H1 (cell line): ENCODE data around the gene P2RY14. TPM values are rescaled to one million over a fixed set of nuclear protein-coding genes. Genes with fewer than 3 reads are reported as not detected.

ENCODE experiments used
- CTCF ChIA-PET: fragments of 300-600 bp; sonication (Branson Sonifier 250); formaldehyde crosslinking; loops from one replicate; lab custom pipeline; 2021; ENCODE audit not compliant: partially characterized antibody; lab: Charles Lee
- POLR2A ChIA-PET: fragments of 300-600 bp; sonication (Branson Sonifier 250); formaldehyde crosslinking; loops from one replicate; lab custom pipeline; 2021; ENCODE audit warnings: inconsistent platforms; ENCODE audit not compliant: partially characterized antibody; lab: Charles Lee
- DNase-seq, 2 experiments: peaks; one replicate each; pipeline versions ENCODE4 v3.0.0 to v3.0.0-alpha.2; 2010 to 2022; ENCODE audit warnings: low spot score in 2 of 2, low read depth in 1 of 2, mixed read lengths in 1 of 2
- FAIRE-seq: peaks from 2 replicates; lab custom pipeline; 2011; peaks lifted over from hg19 to GRCh38; lab: Jason Lieb, UNC
- H2AFZ ChIP-seq: 2 replicates; pipeline ENCODE4 v1.8.1; 2012; ENCODE audit warnings: low read length, inconsistent platforms
- H2AK5ac ChIP-seq: 2 replicates; pipeline ENCODE4 v1.6.1; 2013; ENCODE audit warnings: low read depth, low read length
- H2BK120ac ChIP-seq: replicated peaks from 2 replicates; pipeline ENCODE3; 2013; ENCODE audit warnings: low read depth, low read length, inconsistent platforms
- H2BK12ac ChIP-seq: 2 replicates; pipeline ENCODE4 v1.6.1; 2013; ENCODE audit warnings: low read depth, low read length
- H2BK15ac ChIP-seq: 2 replicates; pipeline ENCODE4 v1.6.1; 2013; ENCODE audit warnings: low read length
- H2BK20ac ChIP-seq: 2 replicates; pipeline ENCODE4 v1.6.1; 2013; ENCODE audit warnings: low read length
- H2BK5ac ChIP-seq: 2 replicates; pipeline ENCODE4 v1.6.1; 2013; ENCODE audit warnings: low read depth, low read length
- H3K14ac ChIP-seq: 2 replicates; pipeline ENCODE4 v1.6.1; 2013; ENCODE audit warnings: inconsistent platforms; ENCODE audit not compliant: insufficient read length
- H3K18ac ChIP-seq: 2 replicates; pipeline ENCODE4 v1.6.1; 2013; ENCODE audit warnings: low read length; ENCODE audit errors: extremely low read depth
- H3K23ac ChIP-seq: 2 replicates; pipeline ENCODE4 v1.6.1; 2013; ENCODE audit warnings: inconsistent platforms; ENCODE audit not compliant: insufficient read length
- H3K23me2 ChIP-seq: 2 replicates; pipeline ENCODE4 v1.6.1; 2013; ENCODE audit warnings: low read depth, low read length
- H3K27ac ChIP-seq: 2 replicates; pipeline ENCODE4 v1.6.1; 2011; ENCODE audit warnings: low read depth, low read length, inconsistent platforms
- H3K27me3 ChIP-seq, 4 experiments: replicated peaks in 1 of 4; 1 replicate in 1 of 4; 2 replicates in 3 of 4; pipeline versions ENCODE4 v1.6.1 to v1.8.1; 2011 to 2013; ENCODE audit warnings: low read length in 3 of 4, mild to moderate bottlenecking in 3 of 4, inconsistent platforms in 2 of 4, mixed read lengths in 2 of 4, moderate library complexity in 1 of 4; ENCODE audit not compliant: control insufficient read depth in 3 of 4, insufficient read depth in 3 of 4; ENCODE audit errors: extremely low read depth in 1 of 4
- H3K36me3 ChIP-seq, 4 experiments: 2 replicates each; pipeline versions ENCODE4 v1.6.1 to v1.8.1; 2011 to 2013; ENCODE audit warnings: mild to moderate bottlenecking in 4 of 4, low read length in 3 of 4, moderate library complexity in 2 of 4, control low read depth in 1 of 4, inconsistent platforms in 1 of 4; ENCODE audit not compliant: insufficient read depth in 4 of 4, control insufficient read depth in 2 of 4
- H3K4ac ChIP-seq: replicated peaks from 2 replicates; pipeline ENCODE3; 2013; ENCODE audit warnings: low read length, low read depth, mixed read lengths, inconsistent platforms; ENCODE audit not compliant: insufficient read length
- H3K4me1 ChIP-seq, 4 experiments: replicated peaks in 1 of 4; 1 replicate in 1 of 4; 2 replicates in 3 of 4; pipeline versions ENCODE4 v1.6.1 to v1.8.1; 2011 to 2013; ENCODE audit warnings: low read length in 3 of 4, inconsistent platforms in 2 of 4, mixed read lengths in 1 of 4; ENCODE audit not compliant: insufficient read depth in 4 of 4, control insufficient read depth in 3 of 4
- H3K4me2 ChIP-seq, 2 experiments: 2 replicates each; pipeline versions ENCODE4 v1.6.1 to v1.8.1; 2011 to 2013; ENCODE audit warnings: low read depth in 2 of 2, low read length in 2 of 2, control low read depth in 1 of 2, inconsistent platforms in 1 of 2, mild to moderate bottlenecking in 1 of 2; ENCODE audit not compliant: insufficient read depth in 1 of 2
- H3K4me3 ChIP-seq, 4 experiments: fragments of 200-600, 300-600 bp in 1 of 4; sonication (generic), shearing (Covaris generic), sonication (Bioruptor Twin) in 1 of 4; 2 replicates each; pipeline versions ENCODE4 v1.5.1 to v1.8.1; 2011 to 2016; ENCODE audit warnings: low read length in 4 of 4, low read depth in 3 of 4, control low read depth in 2 of 4, inconsistent platforms in 2 of 4, mild to moderate bottlenecking in 2 of 4, mixed read lengths in 1 of 4, moderate library complexity in 1 of 4; ENCODE audit not compliant: insufficient read depth in 2 of 4; ENCODE audit errors: extremely low read depth in 1 of 4
- H3K56ac ChIP-seq: replicated peaks from 2 replicates; pipeline ENCODE3; 2013; ENCODE audit warnings: low read depth, mild to moderate bottlenecking, mixed read lengths, low read length, inconsistent platforms; ENCODE audit not compliant: insufficient read length
- H3K79me1 ChIP-seq: 2 replicates; pipeline ENCODE4 v1.6.1; 2013; ENCODE audit warnings: low read depth, low read length, control low read depth
- H3K79me2 ChIP-seq, 2 experiments: 2 replicates each; pipeline versions ENCODE4 v1.6.1 to v1.8.1; 2012 to 2013; ENCODE audit warnings: low read length in 2 of 2, mild to moderate bottlenecking in 2 of 2, inconsistent platforms in 1 of 2; ENCODE audit not compliant: insufficient read depth in 2 of 2, control insufficient read depth in 1 of 2
- H3K9ac ChIP-seq, 4 experiments: replicated peaks in 1 of 4; 1 replicate in 1 of 4; 2 replicates in 3 of 4; pipeline versions ENCODE4 v1.6.1 to v1.8.1; 2011 to 2013; ENCODE audit warnings: low read depth in 3 of 4, low read length in 3 of 4, control low read depth in 2 of 4, mild to moderate bottlenecking in 2 of 4, moderate library complexity in 2 of 4, inconsistent platforms in 1 of 4; ENCODE audit errors: extremely low read depth in 1 of 4
- H3K9me3 ChIP-seq, 2 experiments: 2 replicates each; pipeline versions ENCODE4 v1.6.1 to v1.8.1; 2012 to 2013; ENCODE audit warnings: mild to moderate bottlenecking in 2 of 2, moderate library complexity in 2 of 2, control low read depth in 1 of 2, inconsistent platforms in 1 of 2, low read depth in 1 of 2, low read length in 1 of 2, mixed read lengths in 1 of 2; ENCODE audit not compliant: insufficient read depth in 2 of 2
- H4K20me1 ChIP-seq, 2 experiments: replicated peaks in 1 of 2; 2 replicates each; pipeline versions ENCODE3 to v1.8.1; 2011 to 2013; ENCODE audit warnings: inconsistent platforms in 2 of 2, low read length in 2 of 2, mild to moderate bottlenecking in 1 of 2; ENCODE audit not compliant: insufficient read depth in 2 of 2, control insufficient read depth in 1 of 2
- H4K5ac ChIP-seq: 2 replicates; pipeline ENCODE4 v1.6.1; 2013; ENCODE audit warnings: low read length, low read depth, mixed read lengths, inconsistent platforms; ENCODE audit not compliant: insufficient read length
- H4K8ac ChIP-seq: 2 replicates; pipeline ENCODE4 v1.8.0; 2013; ENCODE audit warnings: mild to moderate bottlenecking, moderate library complexity, low read length, inconsistent platforms; ENCODE audit not compliant: insufficient read depth; ENCODE audit errors: extremely low read depth
- H4K91ac ChIP-seq: replicated peaks from 2 replicates; pipeline ENCODE3; 2013; ENCODE audit warnings: low read length, mixed read lengths, inconsistent platforms; ENCODE audit not compliant: insufficient read length
- FOSL1 ChIP-seq: IDR thresholded peaks from 2 replicates; pipeline ENCODE4 v1.6.1; 2011; ENCODE audit warnings: mild to moderate bottlenecking, low read depth, low read length, moderate library complexity; ENCODE audit not compliant: insufficient read depth
- KDM1A ChIP-seq: fragments of 200-600, 300-600 bp; sonication (generic); IDR thresholded peaks from 2 replicates; pipeline ENCODE4 v1.7.1; 2016; ENCODE audit warnings: mild to moderate bottlenecking, low read length, borderline replicate concordance
- SAP30 ChIP-seq: fragments of 300-600 bp; sonication (generic); IDR thresholded peaks from 2 replicates; pipeline ENCODE4 v1.7.1; 2012; ENCODE audit warnings: low read length, moderate library complexity, mild to moderate bottlenecking, inconsistent platforms; ENCODE audit not compliant: insufficient read depth, insufficient replicate concordance
- WGBS, 2 experiments: shearing (Covaris generic) in 1 of 2; methylation state at CpG; one replicate each; pipeline versions ENCODE4 v1.1.6 to v1.1.7; 2013 to 2015; ENCODE audit warnings: low lambda C conversion rate in 2 of 2, mixed read lengths in 2 of 2, inconsistent platforms in 1 of 2, low coverage in 1 of 2, missing lambda C conversion rate in 1 of 2; ENCODE audit not compliant: insufficient replicate concordance in 2 of 2, insufficient coverage in 1 of 2, insufficient read length in 1 of 2; ENCODE audit errors: extremely low coverage in 1 of 2, missing lambda C conversion rate in 1 of 2; 5-methylcytosine and 5-hydroxymethylcytosine counted together
- polyA plus RNA-seq, 7 experiments: library from polyadenylated mRNA; depleted of rRNA in 3 of 7; stranded (reverse) in 5 of 7; unstranded in 2 of 7; fragments of >200 nt in 5 of 7; fragments of 200-250 nt in 2 of 7; gene quantifications; 1 replicate in 5 of 7; 2 replicates in 1 of 7; 4 replicates in 1 of 7; pipeline versions ENCODE4 v1.2.1 to v1.2.3, GENCODE V29; 2011 to 2013; ENCODE audit warnings: missing spikeins in 2 of 7, mixed read lengths in 2 of 7
- total RNA-seq: library from RNA; stranded (reverse); fragmentation: NEBNext Ultra II Directional; extraction: Animal tissue kit (Norgen Biotek cat#: 25700); gene quantifications from 2 replicates; pipeline ENCODE4 v1.2.1, GENCODE V29; 2021

The P2RY14 gene
- total and polyA plus RNA-seq, 2 of the 8 experiments (the other 6 are each of a cell fraction or from before 2014, with no cell fraction given): not detected

DNA sequence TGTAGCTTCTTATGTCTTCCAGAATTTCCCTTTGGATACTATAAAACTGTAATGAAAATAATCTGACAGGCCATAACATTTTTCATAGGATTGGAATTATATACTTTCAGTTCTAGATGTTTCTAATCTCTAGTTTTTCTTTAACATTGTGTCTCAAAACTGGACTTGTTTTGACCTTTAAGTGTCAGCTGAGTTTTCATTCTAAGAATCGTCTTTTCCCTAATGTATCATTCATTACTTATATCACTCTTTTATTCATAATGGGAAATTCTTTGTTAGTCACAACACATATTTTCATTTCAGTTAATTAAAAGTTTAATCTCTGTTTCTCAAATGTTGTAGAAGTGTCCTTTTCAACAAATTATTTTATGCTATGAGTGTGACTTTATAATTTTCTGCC, 87.2 kb downstream of the P2RY14 start:
- POLR2A ChIA-PET: no interaction called here
- WGBS, 2 experiments: 83% methylated on average over 1 of the region's 1 CpG; no CpG with 5 or more reads in 1 of the 2 experiments
- H3K18ac ChIP-seq: no peak overlapping the region
- TF ChIP-seq SAP30 (no peak), FOSL1 (no peak), KDM1A (no peak)

More for the DNA sequence above, 87.2 kb downstream of the P2RY14 start:
- H4K8ac ChIP-seq: no peak overlapping the region
- peaks cover 3 to 11% (median 3%) of the 10 kb centered on the region in 4 experiments; a peak in 5 of 8 replicates for H3K36me3 ChIP-seq
- no peaks in the 10 kb centered on the region for H3K79me2 ChIP-seq
- no peaks in the 10 kb centered on the region for H3K9me3 ChIP-seq
- CTCF ChIA-PET: interaction anchor here (0.7 kb wide), 1 partner anchor 261 kb away, joined by 3 read pairs; no protein-coding TSS in a partner anchor
- no peaks in the 10 kb centered on the region for H4K20me1 ChIP-seq
- no peak overlapping the region for H4K5ac ChIP-seq
- no peak overlapping the region for H3K27ac ChIP-seq
- H2BK5ac ChIP-seq: no peak overlapping the region
- no peak for FAIRE-seq
- no peak overlapping the region for H3K56ac ChIP-seq
- no peak overlapping the region for H3K14ac ChIP-seq
- H2AK5ac ChIP-seq: no peak overlapping the region
- H2BK12ac ChIP-seq: no peak overlapping the region
- no peaks in the 10 kb centered on the region for H3K23me2 ChIP-seq
- H4K91ac ChIP-seq: no peak overlapping the region
- no peak overlapping the region for H3K4ac ChIP-seq
- DNase-seq: no peak
- peaks cover 0 to 1% (median 0%) of the 10 kb centered on the region in 4 experiments; a peak in 1 of 7 replicates for H3K27me3 ChIP-seq
- no peak overlapping the region for H2BK120ac ChIP-seq
- H3K79me1 ChIP-seq: no peaks in the 10 kb centered on the region
- H2BK15ac ChIP-seq: no peak overlapping the region
- no peak overlapping the region for H3K4me3 ChIP-seq
- no peak overlapping the region for H2BK20ac ChIP-seq
- H3K23ac ChIP-seq: no peak overlapping the region
- no peak overlapping the region for H2AFZ ChIP-seq
- no peak overlapping the region for H3K9ac ChIP-seq
- no peak overlapping the region for H3K4me2 ChIP-seq
- no peaks in the 10 kb centered on the region for H3K4me1 ChIP-seq
